GM20000 (cell line): ENCODE measurements around the gene COL18A1.

Source experiments
- DNase-seq: peaks from one replicate; pipeline ENCODE4 v3.0.0; 2012; ENCODE audit warnings: low spot score
- CTCF ChIP-seq: IDR thresholded peaks from 2 replicates; pipeline ENCODE4 v1.5.1; 2012; ENCODE audit warnings: mild to moderate bottlenecking, control low read depth; ENCODE audit errors: extremely low read depth, missing control alignments

COL18A1 gene

GRCh38 chr21:45418301-45419071 is 13.5 kb downstream of the COL18A1 start:
- DNase-seq: no peak
- TF ChIP-seq CTCF: no peak

- DNase-seq: no peak
- TF ChIP-seq CTCF: no peak
Observed at GRCh38 chr21:45419162-45419561, 14.2 kb downstream of the COL18A1 start.

GRCh38 chr21:45420061-45421041 is 15.4 kb downstream of the COL18A1 start:
- DNase-seq: no peak
- TF ChIP-seq CTCF: no peak

- no peak for DNase-seq
- no peak for TF ChIP-seq CTCF
Observed at GRCh38 chr21:45421071-45421845, 16.3 kb downstream of the COL18A1 start.

GRCh38 chr21:45421846-45422775 is 17.1 kb downstream of the COL18A1 start:
- DNase-seq: no peak
- no peak for TF ChIP-seq CTCF

- no peak for TF ChIP-seq CTCF
- no peak for DNase-seq
Observed at GRCh38 chr21:45423201-45423955, 18.4 kb downstream of the COL18A1 start.
